GM19328 (cell line): ENCODE results near the gene PBX3.

Experiments
- ATAC-seq: cut with Tn5 transposase; IDR thresholded peaks from one replicate; pipeline ENCODE4 v1.9.1; 2021; ENCODE audit warnings: mild to moderate bottlenecking, moderate library complexity; ENCODE audit not compliant: unreplicated experiment

Gene PBX3

GRCh38 chr9:125748446-125749099 is 1.4 kb downstream of the PBX3 start:
- ATAC-seq, result no peak

- ATAC-seq, result no peak
Observed at GRCh38 chr9:125749287-125749935, 2.2 kb downstream of the PBX3 start.

GRCh38 chr9:125749951-125750626 is 2.9 kb downstream of the PBX3 start:
- ATAC-seq, result no peak

GRCh38 chr9:125750627-125751011 is 3.4 kb downstream of the PBX3 start:
- no peak for ATAC-seq

- ATAC-seq, result no peak
Observed at GRCh38 chr9:125752070-125752628, 5.0 kb downstream of the PBX3 start.

GRCh38 chr9:125754096-125754495 is 6.9 kb downstream of the PBX3 start:
- ATAC-seq, result no peak

GRCh38 chr9:125755340-125755739 is 8.2 kb downstream of the PBX3 start:
- no peak for ATAC-seq

- no peak for ATAC-seq
Observed at GRCh38 chr9:125756518-125756917, 9.3 kb downstream of the PBX3 start.

GRCh38 chr9:125757834-125758233 is 10.7 kb downstream of the PBX3 start:
- no peak for ATAC-seq

GRCh38 chr9:125758986-125759763 is 12.0 kb downstream of the PBX3 start:
- no peak for ATAC-seq

GRCh38 chr9:125759764-125760129 is 12.6 kb downstream of the PBX3 start:
- no peak for ATAC-seq

- ATAC-seq, result no peak
Observed at GRCh38 chr9:125760537-125760936, 13.4 kb downstream of the PBX3 start.

GRCh38 chr9:125761676-125762450 is 14.7 kb downstream of the PBX3 start:
- ATAC-seq, result no peak

- no peak for ATAC-seq
Observed at GRCh38 chr9:125763394-125763801, 16.2 kb downstream of the PBX3 start.

GRCh38 chr9:125764198-125764597 is 17.0 kb downstream of the PBX3 start:
- ATAC-seq, result no peak

- no peak for ATAC-seq
Observed at GRCh38 chr9:125766468-125767221, 19.5 kb downstream of the PBX3 start.

- no peak for ATAC-seq
Observed at GRCh38 chr9:125767349-125767748, 20.2 kb downstream of the PBX3 start.

- no peak for ATAC-seq
Observed at GRCh38 chr9:125768803-125769202, 21.6 kb downstream of the PBX3 start.

- no peak for ATAC-seq
Observed at GRCh38 chr9:125771037-125771436, 23.9 kb downstream of the PBX3 start.

GRCh38 chr9:125772740-125773139 is 25.6 kb downstream of the PBX3 start:
- no peak for ATAC-seq
